ENCODE measurements around the gene B4GALT5. TPM values are rescaled to one million over a fixed set of nuclear protein-coding genes. Genes with fewer than 3 reads are reported as not detected.
A peak's percentile ranks its signal among the peaks of the same experiment; 100 is the strongest.
"Not testable (repeated sequence)": the region's sequence is repeated elsewhere in the genome, so short reads cannot be mapped to it uniquely, and the experiment has no call there.

The B4GALT5 gene
- total and polyA plus RNA-seq, 5 donors from 2014 or later = 0.45 to 13.6 (median 1.1) TPM

GRCh38 chr20:49619113-49620048 lies 94.3 kb downstream of the B4GALT5 start:
- H3K4me3 Mint-ChIP-seq = no peak overlapping the region

GRCh38 chr20:49618289-49618688 lies 95.4 kb downstream of the B4GALT5 start:
- H3K4me1 ChIP-seq (ENCODE audit: control insufficient read depth, insufficient read depth, low read length, poor library complexity, severe bottlenecking) = peaks cover 5% of the 10 kb centered on the region
- no peak overlapping the region for H3K27ac ChIP-seq (ENCODE audit: insufficient read depth, low read length, poor library complexity, severe bottlenecking)
- H3K9me3 ChIP-seq (ENCODE audit: control insufficient read depth in 2 of 2, low read length in 2 of 2) = peaks cover 3 to 7% of the 10 kb centered on the region in 2 experiments
- H3K36me3 Mint-ChIP-seq = no peaks in the 10 kb centered on the region
- H3K4me3 ChIP-seq (ENCODE audit: low read depth, low read length) = no peak overlapping the region
- no peaks in the 10 kb centered on the region for H3K27me3 Mint-ChIP-seq
- no peak overlapping the region for H3K27ac Mint-ChIP-seq
- H3K4me3 Mint-ChIP-seq = no peak overlapping the region
- no peaks in the 10 kb centered on the region for H3K27me3 ChIP-seq (ENCODE audit: control insufficient read depth, insufficient read depth, low read length)
- H3K36me3 ChIP-seq (ENCODE audit: control insufficient read depth, insufficient read depth, low read length) = no peaks in the 10 kb centered on the region
- ATAC-seq (ENCODE audit: low read depth in 2 of 2) (no peak), DNase-seq (no peak)
- H3K9me3 Mint-ChIP-seq = peaks cover 0 to 3% (median 0%) of the 10 kb centered on the region in 7 donors
- H3K4me1 Mint-ChIP-seq = peaks cover 0 to 5% (median 0%) of the 10 kb centered on the region in 4 donors

More at GRCh38 chr20:49619113-49620048, 94.3 kb downstream of the B4GALT5 start:
- Mint-ChIP-seq H3K36me3 (no peaks in the 10 kb centered on the region), H3K9me3 (peaks cover 0 to 3% (median 0%) of the 10 kb centered on the region in 7 donors), H3K4me1 (peaks cover 0 to 5% (median under 1%) of the 10 kb centered on the region in 4 donors), H3K27ac (no peak overlapping the region), H3K27me3 (no peaks in the 10 kb centered on the region)
- Histone ChIP-seq H3K27ac (ENCODE audit: insufficient read depth, low read length, poor library complexity, severe bottlenecking) (no peak overlapping the region), H3K27me3 (ENCODE audit: control insufficient read depth, insufficient read depth, low read length) (no peaks in the 10 kb centered on the region), H3K4me1 (ENCODE audit: control insufficient read depth, insufficient read depth, low read length, poor library complexity, severe bottlenecking) (peaks cover 5% of the 10 kb centered on the region), H3K9me3 (ENCODE audit: control insufficient read depth in 2 of 2, low read length in 2 of 2) (peaks cover 3 to 7% of the 10 kb centered on the region in 2 experiments), H3K4me3 (ENCODE audit: low read depth, low read length) (no peak overlapping the region), H3K36me3 (ENCODE audit: control insufficient read depth, insufficient read depth, low read length) (no peaks in the 10 kb centered on the region)
- no peak for DNase-seq
- ATAC-seq (ENCODE audit: low read depth in 2 of 2) = no peak

GRCh38 chr20:49617394-49617793 lies 96.3 kb downstream of the B4GALT5 start:
- not testable (repeated sequence) for H3K27me3 Mint-ChIP-seq; H3K4me3 ChIP-seq (ENCODE audit: low read depth, low read length); H3K36me3 Mint-ChIP-seq; H3K4me1 Mint-ChIP-seq; ATAC-seq (ENCODE audit: low read depth in 2 of 2); H3K9me3 Mint-ChIP-seq; H3K27ac Mint-ChIP-seq; H3K27me3 ChIP-seq (ENCODE audit: control insufficient read depth, insufficient read depth, low read length); DNase-seq; H3K27ac ChIP-seq (ENCODE audit: insufficient read depth, low read length, poor library complexity, severe bottlenecking); H3K9me3 ChIP-seq (ENCODE audit: control insufficient read depth in 2 of 2, low read length in 2 of 2); H3K4me1 ChIP-seq (ENCODE audit: control insufficient read depth, insufficient read depth, low read length, poor library complexity, severe bottlenecking); H3K4me3 Mint-ChIP-seq; H3K36me3 ChIP-seq (ENCODE audit: control insufficient read depth, insufficient read depth, low read length)

DNA sequence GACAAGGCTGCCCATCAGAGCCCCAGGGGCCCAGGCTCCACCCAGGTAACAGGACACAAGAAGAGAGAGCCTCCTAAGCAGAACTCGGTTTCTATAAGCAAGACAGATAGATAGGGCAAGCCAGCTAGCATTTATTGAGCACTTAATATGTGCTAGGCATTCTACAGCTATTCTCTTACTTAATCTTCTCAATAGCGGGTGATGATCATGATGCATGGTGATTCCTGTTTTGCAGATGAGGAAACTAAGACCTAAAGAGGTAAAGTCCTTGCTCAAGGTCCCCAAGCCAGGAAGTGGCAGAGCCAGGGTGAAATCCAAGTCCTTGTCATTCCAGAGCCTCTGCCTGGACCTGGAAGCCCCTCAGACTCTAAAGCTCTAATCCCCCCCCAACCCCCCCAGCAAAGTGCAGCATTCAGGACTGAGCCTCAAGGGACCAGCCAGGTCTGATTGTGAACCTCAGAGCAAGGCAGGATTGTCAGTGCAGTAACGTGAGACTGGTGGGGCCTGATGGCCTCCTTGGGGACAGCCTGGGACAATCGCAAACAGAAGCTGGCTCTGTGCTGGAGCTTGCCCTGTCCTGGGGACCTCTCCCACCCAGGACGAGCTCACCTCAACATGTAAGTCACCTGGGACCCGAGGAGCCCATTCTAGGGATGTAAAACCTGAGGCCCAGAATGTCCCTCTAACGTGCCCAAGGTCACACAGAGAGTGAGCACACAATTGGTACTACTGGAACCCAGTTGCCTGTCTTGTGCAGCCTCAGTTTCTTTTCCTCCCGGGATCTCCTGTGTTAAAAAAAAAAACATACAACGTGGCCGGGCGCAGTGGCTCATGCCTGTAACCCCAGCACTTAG lies 97.3 kb downstream of the B4GALT5 start:
- no peaks in the 10 kb centered on the region for H3K27me3 ChIP-seq (ENCODE audit: control insufficient read depth, insufficient read depth, low read length)
- H3K4me1 ChIP-seq (ENCODE audit: control insufficient read depth, insufficient read depth, low read length, poor library complexity, severe bottlenecking) = peaks cover 5% of the 10 kb centered on the region
- Mint-ChIP-seq H3K4me1 (peaks cover 0 to 5% (median 0%) of the 10 kb centered on the region in 4 donors), H3K27ac (peak overlapping the region in 2 of 3 donors; percentile 57 to 62), H3K9me3 (no peaks in the 10 kb centered on the region), H3K4me3 (no peak overlapping the region), H3K36me3 (no peaks in the 10 kb centered on the region), H3K27me3 (no peaks in the 10 kb centered on the region)
- DNase-seq (no peak), ATAC-seq (ENCODE audit: low read depth in 2 of 2) (no peak)
- no peaks in the 10 kb centered on the region for H3K9me3 ChIP-seq (ENCODE audit: control insufficient read depth in 2 of 2, low read length in 2 of 2)
- H3K27ac ChIP-seq (ENCODE audit: insufficient read depth, low read length, poor library complexity, severe bottlenecking) = no peak overlapping the region
- H3K36me3 ChIP-seq (ENCODE audit: control insufficient read depth, insufficient read depth, low read length) = no peaks in the 10 kb centered on the region
- H3K4me3 ChIP-seq (ENCODE audit: low read depth, low read length) = no peak overlapping the region

- no peaks in the 10 kb centered on the region for H3K36me3 Mint-ChIP-seq
- no peaks in the 10 kb centered on the region for H3K27me3 ChIP-seq (ENCODE audit: control insufficient read depth, insufficient read depth, low read length)
- no peaks in the 10 kb centered on the region for H3K36me3 ChIP-seq (ENCODE audit: control insufficient read depth, insufficient read depth, low read length)
- H3K4me3 Mint-ChIP-seq = no peak overlapping the region
- H3K9me3 ChIP-seq (ENCODE audit: control insufficient read depth in 2 of 2, low read length in 2 of 2) = no peaks in the 10 kb centered on the region
- DNase-seq (no peak), ATAC-seq (ENCODE audit: low read depth in 2 of 2) (no peak)
- H3K27me3 Mint-ChIP-seq = no peaks in the 10 kb centered on the region
- no peak overlapping the region for H3K4me3 ChIP-seq (ENCODE audit: low read depth, low read length)
- no peaks in the 10 kb centered on the region for H3K9me3 Mint-ChIP-seq
- H3K27ac ChIP-seq (ENCODE audit: insufficient read depth, low read length, poor library complexity, severe bottlenecking) = no peak overlapping the region
- peak overlapping the region in 1 of 3 donors; percentile 57 for H3K27ac Mint-ChIP-seq
- peaks cover 0 to 7% (median 5%) of the 10 kb centered on the region in 4 donors for H3K4me1 Mint-ChIP-seq
- peaks cover 14% of the 10 kb centered on the region for H3K4me1 ChIP-seq (ENCODE audit: control insufficient read depth, insufficient read depth, low read length, poor library complexity, severe bottlenecking)
Measured at GRCh38 chr20:49615401-49616153, 98.1 kb downstream of the B4GALT5 start.

GRCh38 chr20:49615051-49615400 lies 98.7 kb downstream of the B4GALT5 start:
- not testable (repeated sequence) for H3K4me1 Mint-ChIP-seq; H3K27me3 Mint-ChIP-seq; H3K9me3 Mint-ChIP-seq; H3K27me3 ChIP-seq (ENCODE audit: control insufficient read depth, insufficient read depth, low read length); DNase-seq; H3K27ac Mint-ChIP-seq; H3K4me3 ChIP-seq (ENCODE audit: low read depth, low read length); H3K36me3 Mint-ChIP-seq; H3K36me3 ChIP-seq (ENCODE audit: control insufficient read depth, insufficient read depth, low read length); ATAC-seq (ENCODE audit: low read depth in 2 of 2); H3K27ac ChIP-seq (ENCODE audit: insufficient read depth, low read length, poor library complexity, severe bottlenecking); H3K9me3 ChIP-seq (ENCODE audit: control insufficient read depth in 2 of 2, low read length in 2 of 2); H3K4me3 Mint-ChIP-seq
- peaks cover 11% of the 10 kb centered on the region for H3K4me1 ChIP-seq (ENCODE audit: control insufficient read depth, insufficient read depth, low read length, poor library complexity, severe bottlenecking)

DNA sequence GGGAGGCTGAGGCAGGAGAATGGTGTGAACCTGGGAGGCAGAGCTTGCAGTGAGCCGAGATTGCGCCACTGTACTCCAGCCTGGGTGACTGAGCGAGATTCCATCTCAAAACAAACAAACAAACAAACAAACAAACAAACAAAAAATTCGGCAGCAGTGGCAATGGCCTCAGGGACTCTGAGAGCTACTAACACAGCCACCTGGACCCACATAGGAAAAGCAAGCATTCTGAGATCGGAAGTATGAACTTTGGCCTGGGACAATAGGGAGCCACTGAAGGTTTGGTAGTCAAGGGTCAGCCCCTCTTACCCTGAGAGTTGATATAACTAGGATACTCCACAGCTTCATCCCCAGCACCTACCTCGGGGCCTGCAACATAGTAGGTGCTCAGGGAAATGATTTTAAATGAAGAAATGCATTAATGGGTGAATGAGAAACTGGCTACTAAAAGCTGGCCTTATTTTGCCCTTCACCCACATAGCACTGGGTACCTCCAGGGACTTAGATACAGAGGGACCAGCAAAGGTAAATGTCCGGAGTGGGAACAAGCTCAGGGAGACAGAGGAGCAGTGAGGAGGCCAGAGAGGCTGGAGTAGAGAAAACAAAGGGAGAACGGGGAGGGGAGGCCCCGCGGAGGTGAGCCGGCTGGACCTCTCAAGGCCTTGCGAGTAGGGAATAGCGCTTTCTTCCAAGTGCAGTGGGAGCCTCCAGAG lies 99.2 kb downstream of the B4GALT5 start:
- Histone ChIP-seq H3K9me3 (ENCODE audit: control insufficient read depth in 2 of 2, low read length in 2 of 2) (no peaks in the 10 kb centered on the region), H3K4me1 (ENCODE audit: control insufficient read depth, insufficient read depth, low read length, poor library complexity, severe bottlenecking) (peaks cover 10% of the 10 kb centered on the region), H3K27me3 (ENCODE audit: control insufficient read depth, insufficient read depth, low read length) (no peaks in the 10 kb centered on the region), H3K4me3 (ENCODE audit: low read depth, low read length) (no peak overlapping the region), H3K27ac (ENCODE audit: insufficient read depth, low read length, poor library complexity, severe bottlenecking) (no peak overlapping the region), H3K36me3 (ENCODE audit: control insufficient read depth, insufficient read depth, low read length) (no peaks in the 10 kb centered on the region)
- H3K27ac Mint-ChIP-seq = no peak overlapping the region
- no peak overlapping the region for H3K4me3 Mint-ChIP-seq
- no peak for ATAC-seq (ENCODE audit: low read depth in 2 of 2)
- H3K9me3 Mint-ChIP-seq = no peaks in the 10 kb centered on the region
- H3K27me3 Mint-ChIP-seq = no peaks in the 10 kb centered on the region
- no peak for DNase-seq
- H3K36me3 Mint-ChIP-seq = no peaks in the 10 kb centered on the region
- peaks cover 0 to 6% (median 5%) of the 10 kb centered on the region in 4 donors for H3K4me1 Mint-ChIP-seq

Data from CD4-positive, CD25-positive, alpha-beta regulatory T cell (primary cell).